HCT116 (cell line): ENCODE results near the gene SIRT7. TPM values are rescaled to one million over a fixed set of nuclear protein-coding genes. Genes with fewer than 3 reads are reported as not detected.
A peak's percentile ranks its signal among the peaks of the same experiment; 100 is the strongest.

Experiments used
- ATAC-seq: fragments of 200-7000 bp; cut with Tn5 transposase; 2 replicates; pipeline ENCODE4 v1.9.1; 2020; ENCODE audit warnings: mild to moderate bottlenecking, moderate library complexity
- BruUV-seq: library from RNA; stranded (reverse); fragments of 400-500 nt; replicated peaks from 2 replicates; lab custom pipeline; 2021; lab: Mats Ljungman, UMichigan
- CTCF ChIA-PET: fragments of 300-600 bp; sonication (Branson Sonifier 250); formaldehyde crosslinking; loops from one replicate; lab custom pipeline; 2021; ENCODE audit warnings: antibody characterized with exemption; lab: Charles Lee
- POLR2A ChIA-PET: fragments of 300-600, 350-600 bp; sonication (Branson Sonifier 250); formaldehyde crosslinking; loops from one replicate; lab custom pipeline; 2021; ENCODE audit warnings: antibody characterized with exemption; lab: Charles Lee
- RAD21 ChIA-PET, 2 experiments: fragments of 300-600 bp; sonication (Branson Sonifier 250); formaldehyde crosslinking; loops; one replicate each; lab custom pipeline; 2023; ENCODE audit warnings: low total read pairs in 2 of 2; ENCODE audit not compliant: uncharacterized antibody in 2 of 2, unreplicated experiment in 2 of 2, low non-redundant PET in 1 of 2; lab: Charles Lee
- DNase-seq: peaks from one replicate; pipeline ENCODE4 v3.0.0-alpha.2; 2010; ENCODE audit warnings: low read depth, low spot score
- H2AFZ ChIP-seq: fragments of 200-600 bp; shearing (Covaris generic), sonication (generic); 2 replicates; pipeline ENCODE4 v1.6.1; 2017; ENCODE audit warnings: low read depth, mixed run types, mixed read lengths, antibody characterized with exemption, low read length; ENCODE audit not compliant: poor library complexity, severe bottlenecking
- H3K27ac ChIP-seq: 2 replicates; pipeline ENCODE4 v1.5.1; 2012; ENCODE audit warnings: low read depth, low read length
- H3K27me3 ChIP-seq: fragments of 200-600 bp; sonication (generic); 2 replicates; pipeline ENCODE4 v1.6.1; 2016; ENCODE audit warnings: mixed run types, low read length, mixed read lengths; ENCODE audit not compliant: insufficient read depth
- H3K36me3 ChIP-seq, 2 experiments: fragments of 200-500 bp in 1 of 2; fragments of 200-600 bp in 1 of 2; sonication (Bioruptor generic) in 1 of 2; sonication (generic) in 1 of 2; 2 replicates each; pipeline versions ENCODE4 v1.5.1 to v1.6.1; 2014 to 2016; ENCODE audit warnings: low read length in 2 of 2, inconsistent platforms in 1 of 2, mixed read lengths in 1 of 2, mixed run types in 1 of 2; ENCODE audit not compliant: insufficient read depth in 2 of 2, control insufficient read depth in 1 of 2
- H3K4me1 ChIP-seq, 2 experiments: fragments of 200-600 bp in 1 of 2; sonication (generic) in 1 of 2; 2 replicates each; pipeline versions ENCODE4 v1.5.1 to v1.6.1; 2012 to 2017; ENCODE audit warnings: low read length in 2 of 2, inconsistent platforms in 1 of 2, mild to moderate bottlenecking in 1 of 2, mixed read lengths in 1 of 2, mixed run types in 1 of 2, moderate library complexity in 1 of 2; ENCODE audit not compliant: insufficient read depth in 2 of 2, control insufficient read depth in 1 of 2
- H3K4me2 ChIP-seq: fragments of 200-600 bp; sonication (generic); 2 replicates; pipeline ENCODE4 v1.6.1; 2017; ENCODE audit warnings: mixed run types, low read length, mixed read lengths
- H3K4me3 ChIP-seq, 2 experiments: fragments of 200-600 bp in 1 of 2; sonication (generic) in 1 of 2; replicated peaks in 1 of 2; 2 replicates each; pipeline ENCODE4 v1.5.1; 2011 to 2016; ENCODE audit warnings: low read length in 2 of 2, control low read depth in 1 of 2, low read depth in 1 of 2, mild to moderate bottlenecking in 1 of 2, mixed read lengths in 1 of 2, mixed run types in 1 of 2
- H3K79me2 ChIP-seq: fragments of 200-600 bp; sonication (generic); 2 replicates; pipeline ENCODE4 v1.6.1; 2017; ENCODE audit warnings: mild to moderate bottlenecking, mixed run types, low read length, moderate library complexity, mixed read lengths; ENCODE audit not compliant: insufficient read depth
- H3K9ac ChIP-seq: fragments of 200-600 bp; sonication (generic); 2 replicates; pipeline ENCODE4 v1.6.1; 2016; ENCODE audit warnings: low read length, mixed read lengths
- H3K9me2 ChIP-seq: fragments of 200-600 bp; sonication (generic), shearing (Covaris generic); 2 replicates; pipeline ENCODE4 v1.6.1; 2017; ENCODE audit warnings: mixed run types, mild to moderate bottlenecking, moderate library complexity; ENCODE audit not compliant: insufficient read depth
- H3K9me3 ChIP-seq, 2 experiments: fragments of 200-500 bp in 1 of 2; fragments of 200-600 bp in 1 of 2; sonication (Bioruptor generic) in 1 of 2; sonication (generic) in 1 of 2; 2 replicates each; pipeline ENCODE4 v1.6.1; 2014 to 2017; ENCODE audit warnings: low read length in 2 of 2, mixed read lengths in 2 of 2, inconsistent platforms in 1 of 2, low read depth in 1 of 2, mild to moderate bottlenecking in 1 of 2, mixed run types in 1 of 2, moderate library complexity in 1 of 2; ENCODE audit not compliant: control insufficient read depth in 1 of 2, insufficient read depth in 1 of 2
- H4K20me1 ChIP-seq: fragments of 200-600 bp; sonication (generic), shearing (Covaris generic); 2 replicates; pipeline ENCODE4 v1.6.1; 2017; ENCODE audit warnings: mixed run types, mild to moderate bottlenecking, moderate library complexity; ENCODE audit not compliant: insufficient read depth
- ATF3 ChIP-seq: IDR thresholded peaks from 2 replicates; pipeline ENCODE4 v1.6.1; 2012
- EZH2phosphoT487 ChIP-seq: fragments of 200-600 bp; IDR thresholded peaks from 2 replicates; pipeline ENCODE4 v1.6.1; 2018; ENCODE audit warnings: antibody characterized with exemption, borderline replicate concordance
- MAX ChIP-seq: IDR thresholded peaks from 2 replicates; pipeline ENCODE4 v1.6.1; 2012
- POLR2A ChIP-seq: IDR thresholded peaks from 2 replicates; pipeline ENCODE4 v1.7.0; 2011; ENCODE audit warnings: borderline replicate concordance; ENCODE audit not compliant: insufficient read depth, insufficient read length; ENCODE audit errors: extremely low read depth
- POLR2AphosphoS5 ChIP-seq: IDR thresholded peaks from 2 replicates; pipeline ENCODE4 v1.6.1; 2011; ENCODE audit warnings: mild to moderate bottlenecking, low read depth, low read length, moderate library complexity
- RAD21 ChIP-seq: IDR thresholded peaks from 2 replicates; pipeline ENCODE4 v1.6.1; 2012; ENCODE audit warnings: low read depth, mild to moderate bottlenecking
- TCF7L2 ChIP-seq: IDR thresholded peaks from 2 replicates; pipeline ENCODE4 v1.7.0; 2011; ENCODE audit warnings: borderline replicate concordance, inconsistent platforms; ENCODE audit not compliant: insufficient read depth, insufficient read length; ENCODE audit errors: extremely low read depth
- ZFX ChIP-seq: fragments of 450-650 bp; IDR thresholded peaks from 2 replicates; pipeline ENCODE4 v1.6.1; 2017
- intact Hi-C: fragments of 100-400 bp; cut with micrococcal nuclease; formaldehyde crosslinking; loops from 2 replicates; pipeline ENCODE4 v1.10.0; 2022
- total RNA-seq: library from RNA; stranded (reverse); gene quantifications from one replicate; pipeline ENCODE4 v1.2.1, GENCODE V29; 2021; ENCODE audit not compliant: unreplicated experiment

Gene SIRT7
- total RNA-seq, 1 experiment from 2014 or later: 62.6 TPM

GRCh38 chr17:81884968-81885367 is 33.0 kb downstream of the SIRT7 start:
- ATAC-seq (peak; percentile 7; the same call in 1 of the 2 replicates), DNase-seq (no peak)
- Histone ChIP-seq H3K9ac (no peak overlapping the region), H3K9me3 (no peaks in the 10 kb centered on the region), H3K27ac (peak overlapping the region; percentile 16; the same call in 1 of the 2 replicates), H3K9me2 (no peaks in the 10 kb centered on the region), H3K79me2 (peaks cover 88% of the 10 kb centered on the region), H3K4me2 (no peak overlapping the region), H3K27me3 (no peaks in the 10 kb centered on the region), H3K4me1 (peaks cover 6 to 21% of the 10 kb centered on the region in 2 experiments), H3K36me3 (peaks cover 43 to 88% of the 10 kb centered on the region in 2 experiments), H4K20me1 (peaks cover 7% of the 10 kb centered on the region; the same call in 1 of the 2 replicates), H3K4me3 (no peak overlapping the region), H2AFZ (no peak overlapping the region)
- ChIA-PET CTCF (no interaction called here), POLR2A (interaction anchor here (0.9 to 1.3 kb wide), 2 partner anchors 12 to 18 kb away, joined by 3 read pairs; no protein-coding TSS in a partner anchor), RAD21 (no interaction called here)
- no TSS peak for BruUV-seq
- intact Hi-C loops: no loop called here
- TF ChIP-seq POLR2AphosphoS5: 0 out of 2 replicates have a peak, but pooled peaks have one; percentile 4
- TF ChIP-seq TCF7L2: no peak

- ATAC-seq: peak; percentile 23
- no peak for TF ChIP-seq POLR2AphosphoS5
- no peak for TF ChIP-seq MAX
- TF ChIP-seq ZFX: no peak
- TF ChIP-seq POLR2A: no peak
- TF ChIP-seq RAD21: no peak
- TF ChIP-seq ATF3: no peak
- no peak for TF ChIP-seq EZH2phosphoT487
- intact Hi-C loops: no loop called here
- Histone ChIP-seq H3K27ac (peak overlapping the region; percentile 16; the same call in 1 of the 2 replicates), H3K4me3 (no peak overlapping the region), H3K79me2 (peaks cover 88% of the 10 kb centered on the region), H3K9me2 (no peaks in the 10 kb centered on the region), H3K9ac (no peak overlapping the region), H4K20me1 (peaks cover 7% of the 10 kb centered on the region; the same call in 1 of the 2 replicates), H3K27me3 (no peaks in the 10 kb centered on the region), H3K9me3 (no peaks in the 10 kb centered on the region), H3K4me1 (peaks cover 2 to 17% of the 10 kb centered on the region in 2 experiments), H2AFZ (no peak overlapping the region), H3K4me2 (no peak overlapping the region), H3K36me3 (peaks cover 38 to 88% of the 10 kb centered on the region in 2 experiments)
- ChIA-PET RAD21 (no interaction called here), POLR2A (interaction anchor here (0.9 to 1.3 kb wide), 3 partner anchors 12 to 17 kb away, joined by 3 read pairs; no protein-coding TSS in a partner anchor), CTCF (no interaction called here)
- no peak for DNase-seq
- BruUV-seq: no TSS peak
These were observed 33.5 kb downstream of the SIRT7 start for GRCh38 chr17:81884520-81884919.
